Measurements from ENCODE around the gene DPH1.
"Not testable (repeated sequence)": the region's sequence is repeated elsewhere in the genome, so short reads cannot be mapped to it uniquely, and the experiment has no call there.

DPH1 gene
- total RNA-seq, result 1.2 to 12.3 (median 8.8) reads per million in 18 experiments

- DNase-seq, result peak; percentile 90 to 91
Observed at GRCh38 chr17:2029911-2030778, at the start of gene DPH1. DPH1 (plus strand) TSS chr17:2030153; CDS start chr17:2030170, 17 bp downstream.

GRCh38 chr17:1980665-1981250, 49.2 kb upstream of the DPH1 start:
- no peak for DNase-seq

GRCh38 chr17:1982793-1983366, 47.1 kb upstream of the DPH1 start:
- not testable (repeated sequence) for DNase-seq

- DNase-seq, result no peak
Observed at GRCh38 chr17:1985093-1985492, 44.9 kb upstream of the DPH1 start.

GRCh38 chr17:1985686-1986085, 44.3 kb upstream of the DPH1 start:
- DNase-seq, result no peak

GRCh38 chr17:1986783-1987451, 43.0 kb upstream of the DPH1 start:
- no peak for DNase-seq

- no peak for DNase-seq
Observed at GRCh38 chr17:1989135-1989534, 40.8 kb upstream of the DPH1 start.

- no peak for DNase-seq
Observed at GRCh38 chr17:1992541-1992940, 37.4 kb upstream of the DPH1 start.

GRCh38 chr17:1994707-1995106, 35.2 kb upstream of the DPH1 start:
- no peak for DNase-seq

- DNase-seq, result no peak
Observed at GRCh38 chr17:1995321-1995892, 34.5 kb upstream of the DPH1 start.

GRCh38 chr17:1995907-1996799, 33.8 kb upstream of the DPH1 start:
- no peak for DNase-seq

- DNase-seq, result no peak
Observed at GRCh38 chr17:1996800-1997288, 33.1 kb upstream of the DPH1 start.

- DNase-seq, result no peak
Observed at GRCh38 chr17:1997289-1997926, 32.5 kb upstream of the DPH1 start.

- DNase-seq, result no peak
Observed at GRCh38 chr17:1997927-1998742, 31.8 kb upstream of the DPH1 start.

- peak in 1 of 2 donors; percentile 4 for DNase-seq
Observed at GRCh38 chr17:1999557-2000251, 30.2 kb upstream of the DPH1 start.

- no peak for DNase-seq
Observed at GRCh38 chr17:2002767-2003329, 27.1 kb upstream of the DPH1 start.

GRCh38 chr17:2003525-2003924, 26.4 kb upstream of the DPH1 start:
- DNase-seq, result no peak

- no peak for DNase-seq
Observed at GRCh38 chr17:2004435-2004952, 25.5 kb upstream of the DPH1 start.
